NCI-H446 treated with DMSO at 0.1 percent for 48 hours (cell line): Measurements from ENCODE around the gene AP2A2.

ENCODE experiments used
- DNase-seq: peaks from one replicate; lab custom pipeline; 2025; lab: John Stamatoyannopoulos, UW

Gene AP2A2

DNA sequence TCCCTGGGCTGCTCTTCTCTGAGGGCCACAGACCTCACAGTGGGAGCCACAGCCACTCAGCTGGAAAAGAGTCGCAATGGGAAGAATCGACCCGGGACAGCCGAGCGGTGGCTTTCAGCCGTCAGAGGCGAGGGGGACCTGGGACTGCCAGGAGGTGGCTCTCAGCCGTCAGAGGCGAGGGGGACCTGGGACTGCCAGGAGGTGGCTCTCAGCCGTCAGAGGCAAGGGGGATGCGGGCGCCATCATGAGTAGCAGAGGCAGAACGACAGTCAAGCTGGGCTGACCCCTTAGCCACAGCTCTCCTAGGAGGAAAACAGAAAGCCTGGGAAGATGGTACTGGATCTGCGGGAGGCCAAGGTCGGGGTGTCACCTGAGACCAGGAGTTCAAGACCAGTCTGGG lies 134.1 kb downstream of the AP2A2 start:
- DNase-seq: no peak

DNA sequence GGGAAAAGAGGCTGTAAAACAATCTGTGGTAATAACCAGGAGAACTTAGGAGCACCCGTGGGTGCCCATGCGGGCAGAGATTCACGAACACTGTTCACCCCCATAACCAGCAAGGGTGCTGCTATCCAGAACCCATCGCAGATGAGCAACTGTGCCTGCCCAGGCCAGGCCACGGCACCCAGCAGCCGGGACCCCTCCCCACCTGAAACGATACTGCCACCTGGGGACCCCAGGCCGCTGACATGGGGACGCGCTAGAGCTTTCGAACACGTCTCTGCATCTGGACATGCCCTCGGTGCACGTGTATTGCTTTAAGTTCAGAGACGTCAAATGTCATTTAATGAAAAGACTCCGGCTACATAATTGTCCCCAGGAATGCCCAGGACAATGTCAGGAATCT lies 134.7 kb downstream of the AP2A2 start:
- DNase-seq: no peak

DNA sequence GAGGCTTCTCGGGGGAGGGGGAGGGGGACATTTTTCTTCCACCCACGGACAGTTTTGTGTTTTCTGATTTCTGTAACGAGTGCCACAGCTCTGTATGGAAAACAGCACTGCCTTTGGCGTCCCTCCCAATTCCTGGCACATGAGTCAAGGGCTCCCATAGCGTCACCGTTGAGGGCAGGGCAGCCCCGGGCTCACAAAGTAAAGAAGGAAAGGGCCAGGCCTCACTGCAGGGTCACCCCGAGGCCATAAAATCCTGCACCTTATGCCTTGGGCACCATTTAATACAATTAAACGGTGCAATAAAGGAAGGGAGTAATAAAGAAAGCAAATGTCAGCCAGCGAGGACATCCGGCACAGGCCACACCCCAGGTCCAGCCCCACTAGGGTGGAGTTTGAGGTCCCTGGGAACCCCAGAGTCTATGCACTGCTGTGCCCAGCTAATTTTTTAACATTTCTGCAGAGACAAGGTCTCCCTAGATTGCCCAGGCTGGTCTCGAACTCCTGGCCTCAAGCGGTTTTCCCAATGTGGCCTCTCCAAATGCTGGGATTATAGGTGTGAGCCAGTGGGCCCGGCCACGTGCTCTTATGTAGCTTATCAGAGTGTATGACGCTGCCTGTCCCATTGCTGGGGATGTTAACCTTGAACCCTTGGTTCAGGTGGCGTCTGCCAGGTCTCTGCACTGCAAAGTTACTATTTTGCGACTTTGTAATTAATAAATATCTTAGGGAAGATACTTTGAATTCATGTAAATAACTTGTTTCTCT lies 135.4 kb downstream of the AP2A2 start:
- no peak for DNase-seq
